Lower leg skin (tissue), 4 donors: ENCODE measurements around the gene ADAM8. TPM values are rescaled to one million over a fixed set of nuclear protein-coding genes. Genes with fewer than 3 reads are reported as not detected.

ENCODE experiments used
- DNase-seq, 2 donors: peaks; one replicate each; pipeline ENCODE4 v3.0.0-alpha.2; 2019; ENCODE audit warnings: low spot score in 2 of 2
- H3K4me3 ChIP-seq: fragments of 200-600 bp; sonication (generic); 2 replicates; pipeline ENCODE4 v1.5.1; 2017; ENCODE audit warnings: mild to moderate bottlenecking, low read depth; ENCODE audit not compliant: poor library complexity, severe bottlenecking
- CTCF ChIP-seq, 3 donors: fragments of 450-650 bp; IDR thresholded peaks; one replicate each; pipeline ENCODE4 v1.5.1; 2016; ENCODE audit warnings: antibody characterized with exemption in 3 of 3, mild to moderate bottlenecking in 3 of 3, moderate library complexity in 2 of 3
- POLR2A ChIP-seq, 2 donors: fragments of 450-650 bp; IDR thresholded peaks; one replicate each; pipeline ENCODE4 v1.6.1; 2016 to 2017; ENCODE audit warnings: antibody characterized with exemption in 2 of 2, mild to moderate bottlenecking in 1 of 2, moderate library complexity in 1 of 2
- WGBS, 2 donors: methylation state at CpG; one replicate each; pipeline ENCODE4 v1.1.5; 2018; 5-methylcytosine and 5-hydroxymethylcytosine counted together
- intact Hi-C: fragments of 100-400 bp; cut with DNase I; formaldehyde crosslinking; loops from one replicate; pipeline ENCODE4 v1.15.0; 2023; ENCODE audit warnings: low total_unique reads
- total RNA-seq, 4 donors: library from RNA; depleted of rRNA; stranded (reverse); fragments of >200 nt; gene quantifications; one replicate each; pipeline ENCODE4 v1.1.0, GENCODE V29; 2016

ADAM8 gene
- total RNA-seq, 4 donors from 2014 or later = 3.3 to 5.9 (median 4.6) TPM

- intact Hi-C loops = no loop called here
- 88 to 93% methylated on average over 9 of the region's 9 CpGs for WGBS, 2 donors
- TF ChIP-seq POLR2A (IDR thresholded peaks at IDR 0.05) = no peak
- no peak for TF ChIP-seq CTCF (IDR thresholded peaks at IDR 0.05)
- DNase-seq = no peak
- no peak overlapping the region for H3K4me3 ChIP-seq
Measured at GRCh38 chr10:133312769-133313145, 36.1 kb upstream of the ADAM8 start.

GRCh38 chr10:133312016-133312768, 35.5 kb upstream of the ADAM8 start:
- DNase-seq = no peak
- 87 to 89% methylated on average over 23 of the region's 23 CpGs for WGBS, 2 donors
- no peak overlapping the region for H3K4me3 ChIP-seq
- no peak for TF ChIP-seq CTCF (IDR thresholded peaks at IDR 0.05)
- TF ChIP-seq POLR2A (IDR thresholded peaks at IDR 0.05) = no peak
- intact Hi-C loops = no loop called here

GRCh38 chr10:133311570-133311969, 34.9 kb upstream of the ADAM8 start:
- intact Hi-C loops = no loop called here
- no peak for DNase-seq
- TF ChIP-seq POLR2A (IDR thresholded peaks at IDR 0.05) (no peak), CTCF (IDR thresholded peaks at IDR 0.05) (no peak)
- H3K4me3 ChIP-seq = no peak overlapping the region
- WGBS, 2 donors = 87 to 88% methylated on average over 10 of the region's 10 CpGs

- no peak for DNase-seq
- 92 to 96% methylated on average over 8 of the region's 8 CpGs for WGBS, 2 donors
- no peak overlapping the region for H3K4me3 ChIP-seq
- no peak for TF ChIP-seq POLR2A (IDR thresholded peaks at IDR 0.05)
- no peak for TF ChIP-seq CTCF (IDR thresholded peaks at IDR 0.05)
- intact Hi-C loops = no loop called here
Measured at GRCh38 chr10:133310789-133311188, 34.1 kb upstream of the ADAM8 start.

GRCh38 chr10:133310399-133310755, 33.7 kb upstream of the ADAM8 start:
- 94% methylated on average over 15 to 16 of the region's 16 CpGs for WGBS, 2 donors
- intact Hi-C loops = no loop called here
- H3K4me3 ChIP-seq = no peak overlapping the region
- TF ChIP-seq CTCF (IDR thresholded peaks at IDR 0.05) = no peak
- TF ChIP-seq POLR2A (IDR thresholded peaks at IDR 0.05) = no peak
- no peak for DNase-seq
